Measurements from ENCODE around the gene PSPN. TPM values are rescaled to one million over a fixed set of nuclear protein-coding genes. Genes with fewer than 3 reads are reported as not detected.
A peak's percentile ranks its signal among the peaks of the same experiment; 100 is the strongest.
"Not testable (repeated sequence)": the region's sequence is repeated elsewhere in the genome, so short reads cannot be mapped to it uniquely, and the experiment has no call there.

The PSPN gene
- polyA plus RNA-seq, 3 donors: 3.0 to 3.8 (median 3.3) TPM

DNA sequence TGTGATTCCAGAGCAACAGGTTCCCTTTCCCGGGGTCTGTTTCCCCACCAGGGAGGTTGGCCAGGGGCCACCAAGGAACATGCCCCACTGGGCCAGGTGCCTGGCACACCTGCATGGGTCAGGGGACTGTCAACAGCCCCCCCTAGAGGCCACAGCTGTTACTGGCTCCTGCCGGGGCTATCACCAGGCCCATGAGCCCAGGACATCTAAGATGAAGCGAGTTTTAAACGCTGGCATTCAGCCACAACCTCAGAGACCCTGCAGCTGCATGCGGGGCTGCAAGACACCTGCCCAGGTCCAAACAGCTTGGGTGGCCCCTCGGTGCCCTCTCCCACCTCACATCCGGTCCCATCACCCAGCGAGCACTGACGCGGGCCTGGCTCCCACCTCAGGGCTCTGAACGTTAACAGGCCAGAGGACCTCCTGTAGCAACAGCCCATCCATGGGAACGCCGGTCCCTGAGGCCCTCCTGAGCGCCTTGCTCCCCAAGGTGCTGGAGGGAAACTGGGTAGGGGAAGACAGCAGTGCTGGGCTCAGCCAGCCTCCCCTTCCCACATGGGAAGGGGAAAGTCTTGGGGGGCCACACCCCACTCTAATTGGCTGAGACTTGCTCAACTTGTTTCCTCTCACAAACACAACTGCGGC is 36.8 kb upstream of the PSPN start:
- DNase-seq: no peak

DNA sequence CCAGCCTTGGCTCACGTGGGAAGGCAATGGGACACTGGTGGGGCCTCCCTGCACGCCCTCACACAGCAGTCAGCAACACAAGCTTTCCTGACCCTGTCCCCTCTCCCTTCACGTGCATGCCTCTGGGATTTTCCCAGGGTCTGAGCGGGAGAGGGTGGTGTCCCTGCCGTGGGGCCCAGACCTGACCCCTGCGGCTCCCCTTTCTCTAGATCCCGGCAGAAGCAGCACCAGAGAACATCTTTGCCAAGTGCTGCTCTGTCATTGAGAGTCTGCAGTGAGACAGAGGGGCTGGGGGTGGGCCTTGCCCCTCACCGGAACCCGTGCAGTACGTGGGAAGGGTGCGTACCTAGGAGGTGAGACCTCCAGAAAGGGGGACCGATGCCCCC is 36.3 kb upstream of the PSPN start:
- no peak for DNase-seq

DNA sequence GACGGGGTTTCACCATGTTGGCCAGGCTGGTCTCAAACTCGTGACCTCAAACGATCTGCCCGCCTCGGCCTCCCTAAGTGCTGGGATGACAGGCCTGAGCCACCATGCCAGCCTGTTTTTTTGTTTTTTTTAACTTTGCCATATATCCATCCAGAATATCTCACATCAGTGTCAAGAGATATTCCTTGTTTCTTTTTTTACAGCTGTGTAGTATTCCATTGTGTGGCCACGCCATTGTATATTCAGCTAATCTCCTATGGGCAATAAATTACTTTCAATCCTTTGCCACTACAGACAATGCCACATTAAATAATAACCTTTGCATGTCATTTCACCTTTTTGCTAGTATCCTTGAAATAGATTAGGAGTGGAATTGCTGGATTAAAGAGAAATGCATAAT is 33.6 kb upstream of the PSPN start:
- DNase-seq: no peak

DNA sequence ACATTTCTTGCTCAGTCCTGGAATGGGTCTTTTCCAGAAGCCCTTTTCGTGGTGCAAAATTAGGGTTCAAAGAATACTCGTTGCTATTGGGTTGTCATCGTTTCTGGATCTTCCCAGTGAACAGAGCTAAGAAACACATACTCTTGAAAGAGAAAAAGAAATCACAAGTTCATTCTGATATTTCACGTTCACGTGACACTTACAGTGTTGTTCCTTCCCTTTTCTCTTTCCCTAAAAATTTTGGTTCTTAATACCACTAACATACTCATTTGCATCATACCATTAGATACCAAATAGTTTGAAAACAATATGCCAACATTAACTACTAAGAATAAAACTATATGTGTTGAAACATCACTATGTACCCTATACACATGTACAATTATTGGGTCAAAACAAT is 30.7 kb upstream of the PSPN start:
- no peak for DNase-seq

DNA sequence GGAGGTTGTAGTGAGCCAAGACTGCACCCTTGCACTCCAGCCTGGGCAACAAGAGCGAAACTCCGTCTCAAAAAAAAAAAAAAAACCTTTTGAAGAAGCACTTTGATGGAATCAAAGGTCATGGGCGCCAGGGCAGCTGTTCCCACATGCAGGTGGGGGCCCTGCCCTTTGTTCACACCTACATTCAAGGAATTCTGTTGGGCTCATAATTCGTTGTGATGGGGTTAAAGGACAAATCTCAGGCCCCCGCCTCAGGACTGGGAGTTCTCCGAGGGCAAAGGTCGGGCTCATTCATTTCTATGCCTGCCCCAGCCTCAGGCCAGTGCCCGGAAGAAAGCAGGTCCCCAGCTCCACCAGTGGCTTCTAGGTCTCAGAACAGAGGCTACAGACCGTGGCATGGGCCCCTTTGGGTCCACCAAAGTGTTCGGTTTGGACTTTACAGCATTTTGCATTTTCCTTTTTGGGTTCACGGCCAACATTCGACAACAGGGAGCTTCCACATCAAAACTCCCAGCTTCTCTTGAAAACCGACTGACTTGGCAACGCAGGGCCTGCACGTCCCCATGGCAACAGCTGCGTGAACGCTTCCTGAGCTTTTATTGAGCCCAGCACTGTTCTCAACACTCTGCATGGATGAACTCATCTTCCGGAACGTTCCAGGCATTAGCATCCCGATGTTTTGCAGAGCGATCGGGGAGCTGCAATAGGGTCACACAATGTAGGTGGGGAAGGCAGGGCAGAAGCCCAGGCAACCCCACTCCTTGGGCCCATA is 27.3 kb upstream of the PSPN start:
- DNase-seq: peak; percentile 64

DNA sequence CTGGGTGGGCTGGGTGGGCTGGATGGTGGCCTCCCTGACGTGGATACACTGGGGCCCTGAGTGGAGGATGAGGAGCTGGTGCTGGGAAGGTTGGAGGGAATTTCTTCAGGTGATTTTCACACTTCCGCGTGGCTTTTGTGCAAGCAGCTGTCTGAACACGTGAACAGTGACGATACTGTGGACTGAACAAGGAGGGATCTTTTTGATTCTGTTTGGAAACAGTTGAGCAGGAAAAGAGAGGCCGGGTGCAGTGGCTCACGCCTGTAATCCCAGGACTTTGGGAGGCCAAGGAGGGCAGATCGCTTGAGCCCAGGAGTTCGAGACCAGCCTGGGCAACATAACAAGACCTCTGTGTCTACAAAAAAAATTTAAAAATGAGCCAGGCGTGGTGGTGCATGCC is 26.3 kb upstream of the PSPN start:
- DNase-seq: no peak

DNA sequence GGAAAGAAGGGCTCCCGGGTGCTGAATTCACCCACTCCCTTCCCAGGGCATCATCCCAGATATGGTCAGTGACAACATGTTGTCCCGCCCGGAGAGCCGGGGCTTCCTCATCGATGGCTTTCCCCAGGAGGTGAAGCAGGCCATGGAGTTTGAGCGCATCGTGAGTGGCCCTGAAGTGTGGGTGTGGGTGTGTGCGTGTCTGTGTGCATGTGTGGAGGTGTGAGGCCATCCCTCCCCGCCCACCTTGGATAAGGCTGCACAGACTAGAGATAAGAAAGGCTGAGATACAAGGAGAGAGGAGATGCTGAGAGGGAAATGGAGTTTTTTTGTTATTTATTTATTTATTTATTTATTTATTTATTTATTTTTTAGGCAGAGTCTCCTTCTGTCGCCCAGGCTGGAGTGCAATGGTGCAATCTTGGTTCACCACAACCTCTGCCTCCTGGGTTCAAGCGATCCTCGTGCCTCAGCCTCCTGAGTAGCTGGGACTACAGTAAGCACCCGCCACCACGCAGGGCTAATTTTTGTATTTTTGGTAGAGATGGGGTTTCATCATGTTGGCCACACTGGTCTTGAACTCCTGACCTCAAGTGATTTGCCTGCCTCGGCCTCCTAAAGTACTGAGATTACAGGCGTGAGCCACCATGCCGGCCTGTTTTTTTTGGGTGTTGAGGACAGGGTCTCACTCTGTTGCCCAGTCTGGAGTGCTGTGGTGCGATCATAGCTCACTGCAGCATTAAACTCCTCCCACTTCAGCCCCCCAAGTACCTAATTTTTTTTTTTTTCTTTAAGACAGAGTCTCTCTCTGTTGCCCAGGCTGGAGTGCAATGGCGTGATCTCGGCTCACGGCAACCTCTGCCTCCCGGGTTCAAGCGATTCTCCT is 24.6 kb upstream of the PSPN start:
- not testable (repeated sequence) for DNase-seq

DNA sequence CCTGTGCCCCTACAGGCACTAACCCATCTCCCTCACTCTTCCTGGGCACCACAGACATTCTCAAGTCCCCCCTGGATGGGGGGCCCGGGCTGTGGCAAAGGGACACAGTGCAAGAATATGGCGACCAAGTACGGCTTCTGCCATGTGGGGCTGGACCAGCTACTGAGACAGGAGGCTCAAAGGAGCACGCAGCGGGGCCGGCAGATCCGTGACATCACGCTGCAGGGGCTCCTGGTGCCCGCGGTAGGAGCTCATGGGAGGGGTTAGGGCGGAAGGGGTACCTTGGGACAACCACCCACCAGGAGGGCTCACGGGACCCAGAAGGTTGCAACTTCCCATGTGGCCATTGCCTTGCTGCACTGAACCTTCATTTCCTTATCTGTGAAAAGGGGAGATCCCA is 20.6 kb upstream of the PSPN start:
- no peak for DNase-seq

DNA sequence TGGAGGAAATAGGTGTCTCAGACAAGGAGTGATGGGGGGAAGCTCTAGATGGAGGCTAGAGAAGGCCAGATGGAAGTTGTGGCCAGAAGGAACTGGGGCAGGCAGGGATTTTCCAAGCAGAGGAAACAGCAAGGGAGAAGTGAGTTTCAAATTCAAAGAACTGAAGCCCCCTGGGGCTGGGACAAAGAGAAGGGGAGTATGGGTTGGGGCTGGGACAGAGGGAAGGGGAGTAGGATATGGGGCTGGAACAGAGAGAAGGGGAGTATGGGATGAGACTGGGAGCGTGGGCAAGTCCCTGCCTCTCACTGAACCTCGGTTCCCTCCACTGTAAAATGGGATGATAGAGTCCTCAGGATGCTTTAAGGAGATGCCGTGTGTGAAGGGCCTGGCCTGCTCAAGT is 19.1 kb upstream of the PSPN start:
- DNase-seq: no peak

DNA sequence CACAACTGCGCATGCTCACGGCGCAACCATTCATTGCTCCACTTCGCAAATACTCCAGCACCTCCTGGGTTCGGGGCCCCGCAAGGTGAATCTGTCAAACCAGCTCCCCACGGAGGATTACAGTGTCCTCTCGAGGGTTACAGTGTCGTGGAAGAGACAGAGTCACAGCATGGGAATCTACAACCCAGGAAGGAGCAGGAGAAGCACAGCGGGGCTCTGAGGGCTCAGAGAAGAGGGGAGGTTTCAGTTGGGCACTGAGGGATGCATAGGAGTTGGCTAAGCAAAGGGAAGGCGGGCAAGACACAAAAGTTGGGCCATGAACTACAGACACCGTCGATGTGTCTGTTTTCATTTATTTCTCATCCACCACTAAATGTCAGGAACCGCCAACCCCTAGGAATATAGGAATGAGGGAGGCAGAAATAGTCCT is 18.3 kb upstream of the PSPN start:
- DNase-seq: no peak

DNA sequence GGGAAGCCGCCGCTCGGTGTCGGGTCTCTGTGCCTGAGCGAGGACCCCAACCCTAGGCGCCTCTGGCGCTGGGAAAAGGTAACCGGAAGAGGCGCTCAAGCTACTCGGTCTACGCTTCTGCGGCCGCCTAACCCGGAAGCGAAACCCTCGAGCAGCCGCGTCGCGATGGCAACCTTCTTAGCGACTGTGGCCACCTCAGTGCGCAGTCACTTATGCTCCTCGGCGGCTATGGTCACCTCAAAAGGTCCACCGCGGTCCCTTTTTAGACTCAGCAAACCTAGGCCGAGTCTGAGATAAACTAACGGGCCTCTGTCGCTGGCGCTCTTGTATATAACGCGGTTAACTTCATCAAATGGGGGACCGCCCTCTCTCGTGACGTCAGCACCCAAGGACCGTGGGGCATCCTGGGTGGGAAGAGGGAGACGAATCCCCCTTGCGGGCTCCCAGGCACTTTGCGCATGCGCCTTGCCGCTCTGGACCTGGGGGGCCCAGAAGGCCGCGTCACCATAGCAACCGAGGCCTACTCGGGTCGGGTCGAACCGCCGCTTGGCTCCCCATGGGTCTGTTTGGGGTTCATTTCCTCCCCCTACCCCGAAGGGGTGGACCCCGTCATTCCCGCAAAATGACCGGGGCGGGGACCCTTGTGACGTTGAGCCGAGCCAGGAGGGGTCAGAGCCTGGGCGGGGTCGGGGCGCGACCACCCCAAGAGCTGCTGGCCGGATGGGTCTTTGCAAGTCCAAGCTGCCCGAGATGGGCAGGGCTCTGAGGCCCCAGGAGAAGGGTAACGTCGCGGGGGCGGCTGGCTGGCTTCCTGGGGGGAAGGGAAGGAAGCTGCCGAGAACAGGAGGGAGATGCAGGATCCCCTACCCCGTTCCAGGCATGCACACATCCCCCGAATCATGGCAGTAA is 17.6 kb upstream of the PSPN start, which contains the start of gene GTF2F1:
Gene GTF2F1, minus strand, starts transcription at position 91 of the 909 bp plus-strand sequence. CDS start 169 bp downstream, outside the sequence.
- peak; percentile 97 for DNase-seq

DNA sequence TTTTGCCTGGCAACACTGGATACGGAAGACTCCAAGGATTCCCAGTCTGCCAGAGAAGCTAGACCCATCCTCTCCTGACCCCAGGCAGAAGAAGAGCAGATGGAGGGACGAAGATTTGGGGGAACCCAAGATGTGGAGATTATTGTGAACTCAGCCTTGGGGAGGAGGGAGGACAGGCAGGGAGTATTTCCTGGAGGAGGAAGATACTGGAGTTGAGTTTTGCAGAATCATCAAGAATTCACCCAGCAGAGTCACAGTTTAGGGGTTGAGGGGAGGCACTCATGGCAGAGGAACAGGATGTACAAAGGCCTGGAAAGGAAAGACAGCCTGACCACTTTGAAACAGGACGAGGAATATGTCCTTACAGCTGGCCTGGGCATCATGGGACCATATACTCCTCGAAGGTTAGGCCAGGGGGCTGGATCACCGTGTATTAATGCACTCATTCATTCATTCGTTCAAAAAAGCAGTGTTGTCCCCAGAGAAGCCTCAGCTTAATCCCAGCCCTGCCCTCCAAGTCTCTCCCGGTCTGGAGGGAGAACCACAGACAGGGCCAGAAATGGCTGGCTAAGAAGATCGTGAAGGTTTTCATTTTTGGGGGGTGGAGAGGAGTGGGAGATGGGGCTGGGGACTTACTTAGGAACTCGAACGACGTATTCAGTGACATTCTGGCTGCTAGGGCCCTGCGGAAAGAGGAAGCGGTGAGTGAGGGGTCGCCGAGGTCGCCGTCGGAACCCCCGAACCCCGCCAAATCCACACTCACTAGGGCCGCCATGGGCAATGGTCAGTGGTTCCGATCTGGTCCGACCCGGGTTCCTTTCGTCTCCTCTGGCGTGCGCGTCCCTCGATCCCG is 16.7 kb upstream of the PSPN start:
- DNase-seq: no peak

DNA sequence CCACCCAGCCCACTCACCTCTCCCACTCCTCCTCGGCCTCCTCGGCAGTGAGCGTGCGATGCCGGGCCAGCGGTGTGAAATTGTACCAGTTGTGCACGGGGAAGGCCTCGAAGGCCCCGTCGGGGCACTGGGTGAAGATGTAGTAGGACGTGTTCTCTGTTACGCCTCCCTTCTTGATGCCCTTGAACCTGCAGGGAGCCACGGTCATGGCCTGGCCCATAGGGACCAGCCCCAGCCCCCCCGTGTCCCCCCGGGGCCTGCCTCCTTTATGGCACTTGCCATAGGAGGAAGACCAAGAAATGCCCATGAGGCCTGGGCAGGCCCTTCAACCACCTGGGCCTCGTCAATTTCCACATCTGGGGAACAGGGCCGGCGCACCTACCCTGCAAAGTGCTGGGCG is 11.6 kb upstream of the PSPN start:
- DNase-seq: no peak

DNA sequence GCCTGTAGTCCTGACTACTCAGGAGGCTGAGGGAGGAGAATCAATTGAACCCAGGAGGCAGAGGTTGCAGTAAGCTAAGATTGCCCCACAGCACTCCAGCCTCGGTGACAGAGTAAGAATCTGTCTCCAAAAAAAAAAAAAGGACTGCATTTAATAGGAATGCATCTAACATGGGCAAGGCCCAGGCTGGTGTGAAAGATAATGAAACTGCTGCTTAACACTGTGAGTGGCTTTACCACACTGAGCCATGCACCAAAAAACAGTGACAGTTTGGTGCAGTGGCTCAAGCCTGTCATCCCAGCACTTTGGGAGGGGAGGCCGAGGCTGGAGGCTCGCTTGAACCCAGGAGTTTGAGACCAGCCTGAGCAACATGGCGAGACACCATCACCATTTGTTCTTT is 8.6 kb upstream of the PSPN start:
- DNase-seq: no peak

DNA sequence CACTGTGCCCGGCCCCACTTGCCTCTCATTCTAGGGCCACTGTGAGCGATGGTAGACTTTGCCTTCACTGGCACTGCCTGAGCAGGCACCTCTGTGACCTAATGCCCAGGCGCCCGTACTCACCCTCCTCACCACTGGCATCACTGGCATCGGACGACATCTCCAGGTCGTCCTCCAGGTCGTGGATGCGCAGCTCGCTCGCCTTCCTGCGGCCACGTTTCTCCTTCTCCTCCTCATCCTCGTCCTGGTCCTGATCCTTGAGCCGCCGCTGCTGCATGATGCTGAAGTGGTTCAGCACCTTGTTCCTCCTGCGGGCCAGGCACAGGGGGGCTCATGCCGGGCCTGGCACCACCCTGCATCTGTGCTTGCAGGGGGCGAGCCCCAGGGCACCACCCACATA is 7.5 kb upstream of the PSPN start:
- no peak for DNase-seq

DNA sequence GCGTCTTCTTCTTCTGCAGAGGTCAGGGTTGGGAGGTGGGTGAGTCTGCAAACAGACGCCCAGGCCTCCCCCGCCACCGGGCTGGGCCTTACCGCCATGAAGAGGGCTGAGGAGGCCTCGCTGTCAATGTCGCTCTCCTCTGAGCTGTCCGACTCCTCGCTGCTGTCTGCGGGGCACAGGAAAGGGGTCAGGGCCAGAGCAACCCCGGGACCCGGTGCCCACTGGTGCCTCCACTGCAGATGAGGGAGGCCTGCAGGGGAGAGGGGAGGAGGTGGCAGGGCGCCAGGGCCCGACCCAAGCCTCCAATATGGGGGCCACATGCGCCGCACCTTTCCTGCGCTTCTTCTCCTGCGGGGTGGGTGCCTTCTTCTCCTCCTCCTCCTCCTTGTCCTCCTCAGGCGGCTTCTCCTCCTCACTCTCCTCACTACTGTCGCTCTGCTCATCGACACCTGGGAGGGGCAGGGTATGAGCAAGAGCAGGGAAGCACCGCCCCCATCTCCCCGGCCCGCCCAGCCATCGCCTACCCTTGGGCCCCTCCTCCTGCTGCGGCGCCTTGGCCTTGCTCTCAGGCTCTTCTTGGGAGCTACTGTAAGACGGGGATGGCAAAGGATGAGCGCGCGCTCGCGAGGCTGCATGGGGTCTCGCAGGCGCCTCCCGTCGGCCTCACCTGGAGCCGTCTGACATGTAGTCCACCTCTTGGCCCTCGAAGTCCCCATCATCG is 5.5 kb upstream of the PSPN start:
- DNase-seq: no peak

DNA sequence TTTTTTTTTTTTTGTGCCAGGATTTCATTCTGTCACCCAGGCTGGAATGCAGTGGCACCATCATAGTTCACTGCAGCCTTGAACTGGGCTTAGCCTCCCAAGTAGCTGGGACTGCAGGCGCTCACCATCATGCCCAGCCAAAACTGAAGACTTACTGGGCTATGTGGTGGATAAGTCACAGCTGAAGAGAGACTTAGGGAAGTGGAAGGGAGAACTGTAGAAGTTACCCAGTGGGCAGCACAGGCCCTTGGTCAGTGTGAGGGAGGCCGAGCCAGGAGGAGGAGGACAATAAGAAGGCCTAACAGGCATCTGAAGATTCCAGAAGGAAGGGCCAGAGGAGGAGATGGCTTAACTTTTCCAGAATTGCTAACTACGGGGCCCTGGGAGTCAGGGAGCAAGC is 4.0 kb upstream of the PSPN start:
- DNase-seq: no peak

DNA sequence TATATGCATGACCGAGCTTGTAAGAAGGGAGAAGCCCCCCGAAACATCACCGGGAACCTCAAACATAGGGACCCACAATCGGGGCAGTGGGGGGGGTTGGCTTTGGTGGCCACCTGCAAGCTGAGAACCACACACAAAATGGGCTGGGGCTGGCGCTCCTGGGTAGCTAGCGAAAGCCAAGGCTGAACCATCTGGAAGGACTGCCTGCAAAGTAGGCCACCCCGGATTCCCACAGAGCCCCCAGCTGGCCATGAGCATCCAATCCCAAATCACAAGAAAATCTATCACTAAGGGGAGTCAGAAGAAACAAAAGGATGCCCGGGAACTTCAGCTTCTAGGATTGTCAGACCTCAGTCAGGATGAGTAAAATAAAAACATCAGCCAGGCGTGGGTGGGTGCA is 2.8 kb upstream of the PSPN start:
- DNase-seq: no peak

DNA sequence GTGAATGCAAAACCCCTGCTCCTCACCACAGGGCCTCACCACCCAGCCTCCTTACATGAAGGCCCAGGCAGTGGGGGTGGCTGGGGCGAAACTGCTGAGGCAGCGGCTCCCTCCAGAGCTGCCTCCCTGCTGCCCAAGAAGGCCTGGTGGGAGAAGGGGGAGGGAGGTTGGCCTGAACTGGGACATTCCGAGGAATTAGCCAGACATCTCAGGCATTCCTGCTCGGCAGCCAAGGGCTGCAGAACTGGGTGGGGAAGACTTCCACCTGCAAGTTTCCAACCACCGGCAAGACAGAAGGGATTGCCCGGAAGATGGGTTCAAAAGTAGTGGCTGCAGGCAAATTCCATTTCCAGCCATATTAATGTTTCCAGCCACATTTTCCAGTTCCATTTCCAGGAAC is 2.3 kb upstream of the PSPN start:
- DNase-seq: peak; percentile 52
